WI38 (cell line): ENCODE measurements around the gene CRELD2.

Experiments
- H3K4me3 ChIP-seq: 2 replicates; pipeline ENCODE4 v1.5.1; 2011; ENCODE audit warnings: low read depth, mild to moderate bottlenecking, control low read depth, low read length
- TF ChIP-seq, protein P1 (sequence below): IDR thresholded peaks from 2 replicates; pipeline ENCODE4 v1.5.1; 2012; ENCODE audit warnings: low read depth, mild to moderate bottlenecking, control low read depth, low read length

The CRELD2 gene

DNA sequence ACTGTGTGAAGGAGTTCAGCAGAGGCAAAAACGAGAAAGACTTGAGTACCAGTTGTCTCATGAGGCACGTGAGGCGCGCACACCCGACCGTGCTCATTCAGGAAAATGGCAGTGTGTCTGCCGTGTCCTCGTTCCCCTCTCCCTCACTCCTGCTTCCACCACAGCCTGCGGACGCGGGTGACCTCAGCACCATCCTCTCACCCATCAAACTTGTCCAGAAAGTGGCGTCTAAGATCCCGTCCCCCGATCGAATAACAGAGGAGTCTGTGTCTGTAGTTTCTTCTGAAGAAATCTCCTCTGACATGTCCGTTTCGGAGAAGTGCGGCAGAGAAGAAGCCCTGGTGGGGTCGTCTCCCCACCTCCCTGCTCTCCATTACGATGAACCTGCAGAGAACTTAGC is 34.4 kb upstream of the CRELD2 start:
- TF ChIP-seq, protein P1, sequence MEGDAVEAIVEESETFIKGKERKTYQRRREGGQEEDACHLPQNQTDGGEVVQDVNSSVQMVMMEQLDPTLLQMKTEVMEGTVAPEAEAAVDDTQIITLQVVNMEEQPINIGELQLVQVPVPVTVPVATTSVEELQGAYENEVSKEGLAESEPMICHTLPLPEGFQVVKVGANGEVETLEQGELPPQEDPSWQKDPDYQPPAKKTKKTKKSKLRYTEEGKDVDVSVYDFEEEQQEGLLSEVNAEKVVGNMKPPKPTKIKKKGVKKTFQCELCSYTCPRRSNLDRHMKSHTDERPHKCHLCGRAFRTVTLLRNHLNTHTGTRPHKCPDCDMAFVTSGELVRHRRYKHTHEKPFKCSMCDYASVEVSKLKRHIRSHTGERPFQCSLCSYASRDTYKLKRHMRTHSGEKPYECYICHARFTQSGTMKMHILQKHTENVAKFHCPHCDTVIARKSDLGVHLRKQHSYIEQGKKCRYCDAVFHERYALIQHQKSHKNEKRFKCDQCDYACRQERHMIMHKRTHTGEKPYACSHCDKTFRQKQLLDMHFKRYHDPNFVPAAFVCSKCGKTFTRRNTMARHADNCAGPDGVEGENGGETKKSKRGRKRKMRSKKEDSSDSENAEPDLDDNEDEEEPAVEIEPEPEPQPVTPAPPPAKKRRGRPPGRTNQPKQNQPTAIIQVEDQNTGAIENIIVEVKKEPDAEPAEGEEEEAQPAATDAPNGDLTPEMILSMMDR = no peak
- no peak overlapping the region for H3K4me3 ChIP-seq

DNA sequence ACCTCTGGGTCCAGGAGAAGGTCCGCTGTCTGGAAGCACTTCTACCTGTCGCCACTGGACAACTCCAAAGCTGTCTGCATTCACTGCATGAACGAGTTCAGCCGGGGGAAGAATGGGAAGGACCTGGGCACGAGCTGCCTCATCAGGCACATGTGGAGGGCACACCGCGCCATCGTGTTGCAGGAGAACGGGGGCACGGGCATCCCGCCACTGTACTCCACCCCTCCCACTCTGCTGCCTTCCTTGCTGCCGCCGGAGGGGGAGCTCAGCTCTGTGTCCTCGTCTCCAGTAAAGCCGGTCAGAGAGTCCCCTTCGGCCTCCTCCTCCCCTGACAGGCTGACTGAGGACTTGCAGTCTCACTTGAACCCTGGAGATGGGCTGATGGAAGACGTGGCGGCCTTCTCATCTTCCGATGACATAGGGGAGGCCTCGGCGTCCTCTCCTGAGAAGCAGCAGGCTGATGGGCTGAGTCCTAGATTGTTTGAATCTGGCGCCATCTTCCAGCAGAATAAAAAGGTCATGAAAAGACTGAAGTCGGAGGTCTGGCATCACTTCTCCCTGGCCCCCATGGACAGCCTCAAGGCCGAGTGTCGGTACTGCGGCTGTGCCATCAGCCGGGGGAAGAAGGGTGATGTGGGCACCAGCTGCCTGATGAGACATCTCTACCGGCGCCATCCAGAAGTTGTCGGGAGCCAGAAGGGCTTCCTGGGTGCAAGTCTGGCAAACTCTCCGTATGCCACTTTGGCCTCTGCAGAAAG is 33.8 kb upstream of the CRELD2 start:
- TF ChIP-seq, protein P1 = no peak
- H3K4me3 ChIP-seq = no peak overlapping the region

DNA sequence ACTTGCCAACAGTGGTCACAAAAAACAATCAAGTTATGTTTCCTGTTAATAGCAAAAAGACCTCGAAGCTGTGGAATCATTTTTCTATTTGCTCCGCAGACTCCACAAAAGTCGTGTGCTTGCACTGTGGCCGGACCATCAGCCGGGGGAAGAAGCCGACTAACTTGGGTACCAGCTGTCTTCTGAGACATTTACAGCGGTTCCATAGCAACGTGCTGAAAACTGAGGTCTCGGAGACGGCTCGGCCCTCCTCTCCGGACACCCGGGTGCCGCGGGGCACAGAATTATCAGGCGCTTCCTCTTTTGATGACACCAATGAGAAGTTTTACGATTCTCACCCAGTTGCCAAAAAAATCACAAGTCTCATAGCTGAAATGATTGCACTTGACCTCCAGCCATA is 33.2 kb upstream of the CRELD2 start:
- H3K4me3 ChIP-seq = no peak overlapping the region
- TF ChIP-seq, protein P1 = no peak

DNA sequence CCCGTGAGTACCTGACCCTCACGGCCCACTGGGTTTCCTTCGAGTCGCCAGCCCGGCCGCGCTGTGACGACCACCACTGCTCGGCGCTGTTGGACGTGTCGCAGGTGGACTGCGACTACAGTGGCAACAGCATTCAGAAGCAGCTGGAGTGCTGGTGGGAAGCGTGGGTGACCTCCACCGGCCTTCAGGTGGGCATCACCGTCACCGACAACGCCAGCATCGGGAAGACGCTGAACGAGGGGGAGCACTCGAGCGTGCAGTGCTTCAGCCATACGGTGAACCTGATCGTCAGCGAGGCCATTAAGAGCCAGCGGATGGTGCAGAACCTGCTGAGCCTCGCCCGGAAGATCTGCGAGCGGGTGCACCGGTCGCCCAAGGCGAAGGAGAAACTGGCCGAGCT is 32.6 kb upstream of the CRELD2 start:
- TF ChIP-seq, protein P1 = no peak
- no peak overlapping the region for H3K4me3 ChIP-seq

DNA sequence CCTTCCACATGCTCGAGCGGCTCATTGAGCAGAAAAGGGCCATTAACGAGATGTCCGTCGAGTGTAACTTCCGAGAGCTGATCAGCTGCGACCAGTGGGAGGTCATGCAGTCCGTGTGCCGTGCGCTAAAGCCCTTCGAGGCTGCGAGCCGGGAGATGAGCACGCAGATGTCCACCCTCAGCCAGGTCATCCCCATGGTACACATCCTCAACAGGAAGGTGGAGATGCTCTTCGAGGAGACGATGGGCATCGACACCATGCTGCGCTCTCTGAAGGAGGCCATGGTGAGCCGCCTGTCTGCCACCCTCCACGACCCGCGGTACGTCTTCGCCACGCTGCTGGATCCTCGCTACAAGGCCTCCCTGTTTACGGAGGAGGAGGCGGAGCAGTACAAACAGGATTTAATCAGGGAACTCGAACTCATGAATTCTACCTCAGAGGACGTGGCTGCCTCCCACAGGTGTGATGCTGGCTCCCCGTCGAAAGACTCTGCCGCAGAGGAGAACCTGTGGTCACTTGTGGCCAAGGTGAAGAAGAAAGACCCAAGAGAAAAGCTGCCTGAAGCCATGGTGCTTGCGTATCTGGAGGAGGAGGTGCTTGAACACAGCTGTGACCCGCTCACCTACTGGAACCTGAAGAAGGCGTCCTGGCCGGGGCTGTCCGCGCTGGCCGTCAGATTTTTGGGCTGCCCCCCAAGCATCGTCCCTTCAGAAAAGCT is 31.9 kb upstream of the CRELD2 start:
- TF ChIP-seq, protein P1 = no peak

DNA sequence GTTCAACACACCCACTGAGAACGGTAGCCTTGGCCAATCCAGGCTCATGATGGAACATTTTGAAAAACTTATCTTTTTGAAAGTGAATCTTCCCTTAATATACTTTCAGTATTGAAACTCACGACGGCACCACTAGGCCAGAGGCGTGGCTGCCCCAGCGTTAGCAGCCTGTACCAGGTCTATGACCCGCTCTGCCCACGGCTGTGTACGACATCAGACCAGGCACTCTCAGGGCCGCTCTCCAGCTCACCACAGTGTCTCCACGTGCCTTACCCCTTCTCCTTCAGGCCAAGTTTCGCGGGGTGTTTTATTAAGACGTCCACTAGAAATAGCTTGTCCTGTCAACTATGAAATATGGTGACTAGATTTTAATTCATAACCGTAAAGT is 31.4 kb upstream of the CRELD2 start:
- H3K4me3 ChIP-seq = no peak overlapping the region
- TF ChIP-seq, protein P1 = no peak

More for the DNA sequence above, 31.9 kb upstream of the CRELD2 start:
- H3K4me3 ChIP-seq = no peak overlapping the region

DNA sequence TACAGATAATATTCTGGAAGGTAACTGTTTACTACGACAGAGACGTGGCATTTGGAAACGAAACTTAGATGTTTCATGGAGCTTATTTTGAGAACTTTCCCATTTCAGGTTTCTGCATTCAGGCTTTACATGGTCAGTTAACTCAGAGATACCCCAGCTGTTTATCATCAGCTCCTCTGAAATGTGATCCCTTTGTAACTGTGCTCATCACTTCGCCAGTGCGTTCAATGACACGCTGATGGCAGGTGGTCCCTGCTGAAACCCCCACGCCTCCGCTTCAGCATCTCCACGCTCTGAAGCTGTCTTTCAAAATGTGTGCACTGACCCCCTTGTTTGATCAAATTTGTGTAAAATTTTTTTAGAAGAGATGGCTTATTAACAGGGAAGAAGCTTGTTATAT is 30.7 kb upstream of the CRELD2 start:
- TF ChIP-seq, protein P1 = no peak
- no peak overlapping the region for H3K4me3 ChIP-seq
